ENCODE data around the gene PRKG1.

The PRKG1 gene

DNA sequence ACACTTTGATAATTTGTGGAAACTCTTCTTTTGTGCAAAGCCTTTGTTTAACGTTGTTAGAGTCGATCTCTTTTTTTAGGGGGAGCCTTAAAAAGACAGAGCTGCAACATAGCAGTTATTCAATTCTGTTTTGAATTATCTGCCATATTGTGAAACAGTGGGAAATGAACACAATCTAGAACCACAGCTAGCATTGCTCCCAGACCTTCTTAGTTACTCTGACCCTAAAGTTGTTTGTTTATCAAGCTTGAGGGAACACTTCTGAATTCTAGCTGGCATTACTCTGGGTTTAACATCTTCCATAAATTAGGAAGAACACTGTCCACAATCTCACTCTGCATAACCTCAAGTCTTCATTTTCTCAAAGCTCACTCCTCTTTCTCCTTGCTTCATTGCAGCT is 217.7 kb downstream of the PRKG1 start:
- TF ChIP-seq FOXP2 (optimal IDR thresholded peaks at IDR 0.05; ENCODE audit: borderline replicate concordance, extremely low read depth, extremely low read length, insufficient read depth), result no peak
- TF ChIP-seq, protein P1, sequence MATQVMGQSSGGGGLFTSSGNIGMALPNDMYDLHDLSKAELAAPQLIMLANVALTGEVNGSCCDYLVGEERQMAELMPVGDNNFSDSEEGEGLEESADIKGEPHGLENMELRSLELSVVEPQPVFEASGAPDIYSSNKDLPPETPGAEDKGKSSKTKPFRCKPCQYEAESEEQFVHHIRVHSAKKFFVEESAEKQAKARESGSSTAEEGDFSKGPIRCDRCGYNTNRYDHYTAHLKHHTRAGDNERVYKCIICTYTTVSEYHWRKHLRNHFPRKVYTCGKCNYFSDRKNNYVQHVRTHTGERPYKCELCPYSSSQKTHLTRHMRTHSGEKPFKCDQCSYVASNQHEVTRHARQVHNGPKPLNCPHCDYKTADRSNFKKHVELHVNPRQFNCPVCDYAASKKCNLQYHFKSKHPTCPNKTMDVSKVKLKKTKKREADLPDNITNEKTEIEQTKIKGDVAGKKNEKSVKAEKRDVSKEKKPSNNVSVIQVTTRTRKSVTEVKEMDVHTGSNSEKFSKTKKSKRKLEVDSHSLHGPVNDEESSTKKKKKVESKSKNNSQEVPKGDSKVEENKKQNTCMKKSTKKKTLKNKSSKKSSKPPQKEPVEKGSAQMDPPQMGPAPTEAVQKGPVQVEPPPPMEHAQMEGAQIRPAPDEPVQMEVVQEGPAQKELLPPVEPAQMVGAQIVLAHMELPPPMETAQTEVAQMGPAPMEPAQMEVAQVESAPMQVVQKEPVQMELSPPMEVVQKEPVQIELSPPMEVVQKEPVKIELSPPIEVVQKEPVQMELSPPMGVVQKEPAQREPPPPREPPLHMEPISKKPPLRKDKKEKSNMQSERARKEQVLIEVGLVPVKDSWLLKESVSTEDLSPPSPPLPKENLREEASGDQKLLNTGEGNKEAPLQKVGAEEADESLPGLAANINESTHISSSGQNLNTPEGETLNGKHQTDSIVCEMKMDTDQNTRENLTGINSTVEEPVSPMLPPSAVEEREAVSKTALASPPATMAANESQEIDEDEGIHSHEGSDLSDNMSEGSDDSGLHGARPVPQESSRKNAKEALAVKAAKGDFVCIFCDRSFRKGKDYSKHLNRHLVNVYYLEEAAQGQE (IDR thresholded peaks at IDR 0.05; ENCODE audit: insufficient read depth in 1 of 2, low read depth in 2 of 2, low read length in 2 of 2), result no peak
- TF ChIP-seq POLR2AphosphoS5 (IDR thresholded peaks at IDR 0.05; ENCODE audit: low read depth, low read length), result no peak
- no peak for TF ChIP-seq SIN3A (IDR thresholded peaks at IDR 0.05; ENCODE audit: borderline replicate concordance, insufficient read depth, low read length)
- no peak for TF ChIP-seq TAF1 (IDR thresholded peaks at IDR 0.05; ENCODE audit: borderline replicate concordance, insufficient read depth, low read length)

- TF ChIP-seq TAF1 (IDR thresholded peaks at IDR 0.05; ENCODE audit: borderline replicate concordance, insufficient read depth, low read length) (no peak), SIN3A (IDR thresholded peaks at IDR 0.05; ENCODE audit: borderline replicate concordance, insufficient read depth, low read length) (no peak), POLR2AphosphoS5 (IDR thresholded peaks at IDR 0.05; ENCODE audit: low read depth, low read length) (no peak), FOXP2 (optimal IDR thresholded peaks at IDR 0.05; ENCODE audit: borderline replicate concordance, extremely low read depth, extremely low read length, insufficient read depth) (no peak)
- TF ChIP-seq, protein P1 (IDR thresholded peaks at IDR 0.05; ENCODE audit: insufficient read depth in 1 of 2, low read depth in 2 of 2, low read length in 2 of 2), result no peak
These were observed 223.2 kb downstream of the PRKG1 start for GRCh38 chr10:51297438-51297837.

- TF ChIP-seq FOXP2 (optimal IDR thresholded peaks at IDR 0.05; ENCODE audit: borderline replicate concordance, extremely low read depth, extremely low read length, insufficient read depth) (no peak), SIN3A (IDR thresholded peaks at IDR 0.05; ENCODE audit: borderline replicate concordance, insufficient read depth, low read length) (no peak), TAF1 (IDR thresholded peaks at IDR 0.05; ENCODE audit: borderline replicate concordance, insufficient read depth, low read length) (no peak), POLR2AphosphoS5 (IDR thresholded peaks at IDR 0.05; ENCODE audit: low read depth, low read length) (no peak)
- TF ChIP-seq, protein P1 (IDR thresholded peaks at IDR 0.05; ENCODE audit: insufficient read depth in 1 of 2, low read depth in 2 of 2, low read length in 2 of 2), result no peak
These were observed 226.5 kb downstream of the PRKG1 start for GRCh38 chr10:51300617-51301304.

DNA sequence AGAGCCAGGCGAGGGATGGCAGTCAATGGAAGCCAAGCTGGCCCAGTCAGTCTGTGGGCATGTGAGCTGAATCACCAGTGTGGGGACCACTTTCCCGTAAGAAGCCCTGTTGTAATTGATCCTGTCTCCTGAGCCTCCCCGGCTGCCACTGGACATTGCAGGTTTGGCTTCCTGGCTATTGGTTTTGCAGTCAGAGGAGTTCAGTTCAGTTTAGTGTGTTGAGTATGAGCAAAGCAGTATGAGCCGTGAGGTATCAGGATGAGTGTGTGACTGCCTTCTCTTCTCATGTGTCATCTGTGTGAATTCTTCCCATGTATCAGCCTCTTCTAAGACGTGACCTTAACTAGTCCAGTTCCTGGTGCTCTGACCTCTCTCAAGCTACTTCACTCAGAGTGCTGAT is 227.4 kb downstream of the PRKG1 start:
- TF ChIP-seq SIN3A (IDR thresholded peaks at IDR 0.05; ENCODE audit: borderline replicate concordance, insufficient read depth, low read length) (no peak), POLR2AphosphoS5 (IDR thresholded peaks at IDR 0.05; ENCODE audit: low read depth, low read length) (no peak), FOXP2 (optimal IDR thresholded peaks at IDR 0.05; ENCODE audit: borderline replicate concordance, extremely low read depth, extremely low read length, insufficient read depth) (no peak), TAF1 (IDR thresholded peaks at IDR 0.05; ENCODE audit: borderline replicate concordance, insufficient read depth, low read length) (no peak)
- TF ChIP-seq, protein P1 (IDR thresholded peaks at IDR 0.05; ENCODE audit: insufficient read depth in 1 of 2, low read depth in 2 of 2, low read length in 2 of 2), result no peak
